Progenitor cell of endocrine pancreas (in vitro differentiated cells): ENCODE results near the gene MARCHF10. TPM values are rescaled to one million over a fixed set of nuclear protein-coding genes. Genes with fewer than 3 reads are reported as not detected.

ENCODE experiments used
- DNase-seq: peaks from one replicate; pipeline ENCODE4 v3.0.0; 2021; ENCODE audit warnings: low spot score; ENCODE audit not compliant: unreplicated experiment
- H3K27ac Mint-ChIP-seq: 2 replicates; pipeline ENCODE4 v1.8.0; 2021; ENCODE audit warnings: mild to moderate bottlenecking, moderate library complexity, mixed read lengths
- H3K27me3 Mint-ChIP-seq: 2 replicates; pipeline ENCODE4 v1.8.0; 2021; ENCODE audit warnings: mixed read lengths
- H3K36me3 Mint-ChIP-seq: 2 replicates; pipeline ENCODE4 v1.8.0; 2022; ENCODE audit warnings: mixed read lengths; ENCODE audit not compliant: insufficient read depth
- H3K4me1 Mint-ChIP-seq: 2 replicates; pipeline ENCODE4 v1.8.0; 2021; ENCODE audit warnings: low read depth, mixed read lengths
- H3K4me3 Mint-ChIP-seq: 2 replicates; pipeline ENCODE4 v1.8.0; 2021; ENCODE audit warnings: low read depth, mild to moderate bottlenecking, moderate library complexity, mixed read lengths
- H3K9me3 Mint-ChIP-seq: 2 replicates; pipeline ENCODE4 v1.8.0; 2021; ENCODE audit warnings: low read depth, mixed read lengths
- CTCF ChIP-seq: fragments of 200-600 bp; sonication (generic); IDR thresholded peaks from one replicate; pipeline ENCODE4 v1.5.0; 2021; ENCODE audit warnings: antibody characterized with exemption, mild to moderate bottlenecking; ENCODE audit not compliant: unreplicated experiment
- total RNA-seq: library from RNA; stranded (reverse); gene quantifications from 2 replicates; pipeline ENCODE4 v1.2.1, GENCODE V29; 2021

MARCHF10 gene
- total RNA-seq, 1 donor from 2014 or later = not detected

- no peak for DNase-seq
- H3K9me3 Mint-ChIP-seq = no peaks in the 10 kb centered on the region
- no peak overlapping the region for H3K4me3 Mint-ChIP-seq
- no peaks in the 10 kb centered on the region for H3K36me3 Mint-ChIP-seq
- H3K27me3 Mint-ChIP-seq = peaks cover 33% of the 10 kb centered on the region
- TF ChIP-seq CTCF = no peak
- no peak overlapping the region for H3K27ac Mint-ChIP-seq
- peaks cover 11% of the 10 kb centered on the region for H3K4me1 Mint-ChIP-seq
Measured at GRCh38 chr17:62805234-62805633, 2.9 kb downstream of the MARCHF10 start.

GRCh38 chr17:62804822-62805221, 3.3 kb downstream of the MARCHF10 start:
- Mint-ChIP-seq H3K27me3 (peaks cover 35% of the 10 kb centered on the region), H3K4me1 (peaks cover 15% of the 10 kb centered on the region), H3K9me3 (no peaks in the 10 kb centered on the region), H3K4me3 (no peak overlapping the region), H3K27ac (no peak overlapping the region), H3K36me3 (no peaks in the 10 kb centered on the region)
- no peak for DNase-seq
- TF ChIP-seq CTCF = no peak

- TF ChIP-seq CTCF = no peak
- no peaks in the 10 kb centered on the region for H3K9me3 Mint-ChIP-seq
- peaks cover 17% of the 10 kb centered on the region for H3K4me1 Mint-ChIP-seq
- DNase-seq = no peak
- no peaks in the 10 kb centered on the region for H3K36me3 Mint-ChIP-seq
- H3K27me3 Mint-ChIP-seq = peaks cover 33% of the 10 kb centered on the region
- H3K4me3 Mint-ChIP-seq = no peak overlapping the region
- no peak overlapping the region for H3K27ac Mint-ChIP-seq
Measured at GRCh38 chr17:62804025-62804424, 4.1 kb downstream of the MARCHF10 start.

- Mint-ChIP-seq H3K27me3 (peaks cover 37% of the 10 kb centered on the region), H3K4me1 (peaks cover 16% of the 10 kb centered on the region), H3K27ac (no peak overlapping the region), H3K9me3 (no peaks in the 10 kb centered on the region), H3K36me3 (no peaks in the 10 kb centered on the region), H3K4me3 (no peak overlapping the region)
- DNase-seq = no peak
- TF ChIP-seq CTCF = no peak
Measured at GRCh38 chr17:62802561-62803205, 5.4 kb downstream of the MARCHF10 start.

GRCh38 chr17:62801553-62802114, 6.5 kb downstream of the MARCHF10 start:
- Mint-ChIP-seq H3K36me3 (no peaks in the 10 kb centered on the region), H3K27ac (no peak overlapping the region), H3K27me3 (peaks cover 31% of the 10 kb centered on the region), H3K4me3 (no peak overlapping the region), H3K4me1 (peaks cover 12% of the 10 kb centered on the region), H3K9me3 (no peaks in the 10 kb centered on the region)
- no peak for DNase-seq
- no peak for TF ChIP-seq CTCF
